GM12878 (cell line): ENCODE measurements around the gene NRP1. TPM values are rescaled to one million over a fixed set of nuclear protein-coding genes. Genes with fewer than 3 reads are reported as not detected.

Experiments used
- ATAC-seq: fragments of 200-7000 bp; cut with Tn5 transposase; 3 replicates; pipeline ENCODE4 v1.9.1; 2020; ENCODE audit warnings: mild to moderate bottlenecking, moderate library complexity
- BruUV-seq: library from RNA; stranded (reverse); fragments of 400-500 nt; replicated peaks from 2 replicates; lab custom pipeline; 2021; lab: Mats Ljungman, UMichigan
- CTCF ChIA-PET: fragments of 300-600 bp; sonication (Branson Sonifier 250); formaldehyde crosslinking; extraction: SDS; loops from one replicate; lab custom pipeline; 2021; ENCODE audit warnings: inconsistent platforms; lab: Yijun Ruan, JAX
- POLR2A ChIA-PET: fragments of 350-600 bp; formaldehyde crosslinking; extraction: SDS; loops from one replicate; lab custom pipeline; 2021; ENCODE audit warnings: inconsistent platforms; lab: Charles Lee
- RAD21 ChIA-PET: fragments of 300-600 bp; sonication (Branson Sonifier 250); formaldehyde crosslinking; loops from one replicate; lab custom pipeline; 2023; ENCODE audit warnings: antibody characterized with exemption; ENCODE audit not compliant: unreplicated experiment; lab: Charles Lee
- SMC1A ChIA-PET: fragments of 300-600 bp; sonication (Branson Sonifier 250); formaldehyde crosslinking; loops from one replicate; lab custom pipeline; 2023; ENCODE audit not compliant: unreplicated experiment, uncharacterized antibody; lab: Charles Lee
- DNase-seq: peaks from one replicate; pipeline ENCODE4 v3.0.0-alpha.2; 2011; ENCODE audit warnings: low read depth, low spot score
- FAIRE-seq: peaks from 3 replicates; lab custom pipeline; 2011; peaks lifted over from hg19 to GRCh38; lab: Jason Lieb, UNC
- H2AFZ ChIP-seq: 2 replicates; pipeline ENCODE4 v1.6.0; 2011; ENCODE audit warnings: low read depth, low read length, control low read depth; ENCODE audit not compliant: control insufficient read depth
- H3K27ac ChIP-seq: 2 replicates; pipeline ENCODE4 v1.5.1; 2011; ENCODE audit warnings: control low read depth; ENCODE audit not compliant: control insufficient read depth, insufficient read depth
- H3K27me3 ChIP-seq, 2 experiments: replicated peaks in 1 of 2; 2 replicates each; pipeline versions ENCODE4 v1.6.0 to v1.6.1; 2011; ENCODE audit warnings: low read length in 1 of 2; ENCODE audit not compliant: control insufficient read depth in 2 of 2, insufficient read depth in 2 of 2
- H3K36me3 ChIP-seq, 2 experiments: 2 replicates each; pipeline ENCODE4 v1.5.1; 2011; ENCODE audit warnings: low read length in 1 of 2; ENCODE audit not compliant: control insufficient read depth in 2 of 2, insufficient read depth in 2 of 2
- H3K4me1 ChIP-seq: 2 replicates; pipeline ENCODE4 v1.6.1; 2011; ENCODE audit warnings: mild to moderate bottlenecking, low read length, moderate library complexity, mixed read lengths; ENCODE audit not compliant: control insufficient read depth, insufficient read depth
- H3K4me2 ChIP-seq: 2 replicates; pipeline ENCODE4 v1.6.0; 2011; ENCODE audit warnings: control low read depth; ENCODE audit not compliant: control insufficient read depth, insufficient read depth
- H3K4me3 ChIP-seq: fragments of 200-600 bp; sonication (generic); 2 replicates; pipeline ENCODE4 v1.5.1; 2016
- H3K79me2 ChIP-seq: 2 replicates; pipeline ENCODE4 v1.6.0; 2011; ENCODE audit warnings: low read length; ENCODE audit not compliant: control insufficient read depth, insufficient read depth
- H3K9ac ChIP-seq: 2 replicates; pipeline ENCODE4 v1.8.0; 2011; ENCODE audit warnings: low read length, control low read depth, mixed read lengths; ENCODE audit not compliant: control insufficient read depth, insufficient read depth
- H3K9me3 ChIP-seq: replicated peaks from 3 replicates; pipeline ENCODE4 v1.5.1; 2011; ENCODE audit warnings: mild to moderate bottlenecking, low read length; ENCODE audit not compliant: control insufficient read depth, insufficient read depth
- H4K20me1 ChIP-seq: 2 replicates; pipeline ENCODE4 v1.6.0; 2011; ENCODE audit not compliant: control insufficient read depth, insufficient read depth
- PAX8 ChIP-seq: fragments of 450-650 bp; IDR thresholded peaks from 2 replicates; pipeline ENCODE4 v1.6.1; 2017; ENCODE audit warnings: mild to moderate bottlenecking, moderate library complexity
- WRNIP1 ChIP-seq: IDR thresholded peaks from 2 replicates; pipeline ENCODE4 v1.6.1; 2011; ENCODE audit warnings: low read depth, low read length, improper control_type of control experiment, borderline replicate concordance
- ZBED1 ChIP-seq: IDR thresholded peaks from 2 replicates; pipeline ENCODE4 v1.6.1; 2016; ENCODE audit warnings: borderline replicate concordance
- WGBS: methylation state at CpG from one replicate; pipeline ENCODE4 v1.1.6; 2016; ENCODE audit warnings: low lambda C conversion rate; ENCODE audit not compliant: insufficient replicate concordance, insufficient coverage; ENCODE audit errors: missing lambda C conversion rate; 5-methylcytosine and 5-hydroxymethylcytosine counted together
- in situ Hi-C: fragments of 300-500 bp; cut with MboI; formaldehyde crosslinking; loops from 9 replicates; pipeline ENCODE4 v1.14.3; 2018; ENCODE audit warnings: mixed read lengths
- intact Hi-C: fragments of 100-400 bp; cut with micrococcal nuclease; formaldehyde crosslinking; loops from one replicate; pipeline ENCODE4 v1.14.2; 2022; ENCODE audit not compliant: unreplicated experiment
- polyA plus RNA-seq, 11 experiments: library from polyadenylated mRNA; depleted of rRNA in 4 of 11; unstranded in 6 of 11; stranded (reverse) in 5 of 11; fragments of >200 nt; fragmentation: Nextera tagmentation in 4 of 11; fragmentation: Illumina TruSeq in 1 of 11; extraction: Ambion mirVana in 4 of 11; extraction: Trizol in 1 of 11; gene quantifications; 1 replicate in 1 of 11; 2 replicates in 10 of 11; pipeline versions ENCODE4 v1.2.1 to v1.2.3, GENCODE V29; 2011 to 2016; ENCODE audit warnings: inconsistent platforms in 2 of 11, missing spikeins in 2 of 11, low read depth in 1 of 11
- total RNA-seq, 4 experiments: library from RNA; depleted of rRNA in 3 of 4; stranded (reverse); fragments of >200 nt in 3 of 4; fragmentation: Illumina TruSeq in 1 of 4; extraction: Trizol in 1 of 4; gene quantifications; 2 replicates each; pipeline versions ENCODE4 v1.2.1 to v1.2.3, GENCODE V29; 2013 to 2021

The NRP1 gene
- total and polyA plus RNA-seq, 10 of the 15 experiments (the other 5 are each of a cell fraction or from before 2014, with no cell fraction given): 0.11 to 12.1 (median 0.52) TPM

DNA sequence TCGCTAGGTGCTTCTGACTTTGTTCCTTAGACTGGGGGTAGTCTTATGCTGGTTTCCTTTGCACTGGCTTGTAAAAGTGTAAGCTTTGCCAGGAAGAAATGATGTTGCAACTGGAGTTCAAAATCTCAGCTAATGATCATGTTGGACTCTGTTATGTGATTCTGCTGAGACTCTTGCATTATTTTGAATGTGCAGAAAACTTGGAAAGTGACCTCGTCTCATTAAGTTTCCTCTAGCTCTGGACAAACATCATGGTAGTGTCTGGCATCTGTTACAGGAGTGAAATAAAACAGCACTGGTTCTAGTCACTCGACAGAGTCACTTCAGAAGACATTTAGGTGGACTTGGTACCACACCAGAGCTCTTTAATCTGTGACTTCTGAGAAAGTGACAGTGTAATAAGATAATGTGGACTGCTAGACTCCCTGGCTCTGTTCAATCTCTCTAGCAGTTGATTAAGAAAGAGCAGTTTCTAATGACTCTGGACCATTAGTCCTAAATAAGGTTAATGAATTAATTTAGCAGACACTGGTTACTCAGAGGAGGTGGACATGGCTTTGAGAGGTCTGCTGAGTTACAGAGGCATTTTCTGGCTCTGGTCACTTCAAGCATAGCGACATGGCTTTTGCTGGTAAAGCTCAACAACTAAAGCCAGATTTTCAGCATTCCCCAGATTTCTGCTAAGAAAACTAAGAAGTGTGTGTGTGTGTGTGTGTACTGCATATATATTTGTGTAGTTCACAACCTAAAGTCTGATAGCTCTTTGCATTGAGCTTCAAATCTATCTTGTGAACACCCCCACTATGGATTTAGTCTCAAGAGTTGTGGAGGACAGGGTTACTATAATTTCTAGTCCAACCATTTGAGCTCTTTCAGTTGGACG lies 2.0 kb downstream of the NRP1 start:
- RAD21 ChIA-PET: interaction anchor here (0.5 to 4.0 kb wide), 48 partner anchors 10 to 1307 kb away, joined by 3 to 26 read pairs (median 4); no protein-coding TSS in a partner anchor
- no peak for FAIRE-seq
- CTCF ChIA-PET: interaction anchor here (0.6 to 5.6 kb wide), 24 partner anchors 9 to 1306 kb away, joined by 3 to 81 read pairs (median 4); no protein-coding TSS in a partner anchor

DNA sequence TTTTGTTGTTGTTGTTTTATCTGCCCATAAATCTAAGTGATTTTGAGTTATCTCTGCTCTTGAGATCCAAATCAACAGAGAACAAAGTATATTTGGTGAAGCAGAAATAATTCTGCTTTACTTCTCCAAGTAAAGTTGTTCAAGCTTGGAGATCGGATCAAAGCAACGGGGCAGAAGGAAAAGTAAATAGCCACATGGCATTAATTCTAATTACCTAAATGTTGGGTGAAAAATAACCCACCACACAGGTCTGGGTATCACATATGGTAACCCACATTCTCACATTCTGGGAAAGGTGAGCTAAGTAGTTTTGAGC lies 3.1 kb downstream of the NRP1 start:
- Histone ChIP-seq H4K20me1 (no peaks in the 10 kb centered on the region), H3K36me3 (no peaks in the 10 kb centered on the region), H3K9ac (no peak overlapping the region), H3K4me2 (no peak overlapping the region), H3K79me2 (no peaks in the 10 kb centered on the region), H3K27ac (no peak overlapping the region), H3K4me1 (no peaks in the 10 kb centered on the region), H3K27me3 (peaks cover 3 to 5% of the 10 kb centered on the region in 2 experiments; a peak in 2 of 4 replicates), H2AFZ (no peak overlapping the region), H3K4me3 (no peak overlapping the region), H3K9me3 (no peaks in the 10 kb centered on the region)
- ChIA-PET RAD21 (interaction anchor here (0.7 to 4.0 kb wide), 25 partner anchors 11 to 1308 kb away, joined by 3 to 26 read pairs (median 5); no protein-coding TSS in a partner anchor), SMC1A (interaction anchor here (0.6 to 5.7 kb wide), 32 partner anchors 11 to 1309 kb away, joined by 3 to 52 read pairs (median 4); no protein-coding TSS in a partner anchor), CTCF (interaction anchor here (0.7 to 5.6 kb wide), 17 partner anchors 8 to 1307 kb away, joined by 3 to 81 read pairs (median 4); no protein-coding TSS in a partner anchor), POLR2A (interaction anchor here (0.6 kb wide), 1 partner anchor 434 kb away, joined by 3 read pairs; no protein-coding TSS in a partner anchor)
- ATAC-seq (no peak), DNase-seq (no peak), FAIRE-seq (no peak)
- in situ Hi-C loops: loop anchor here (5.0 to 10.0 kb wide), 2 partner anchors 1193 to 1306 kb away; no protein-coding TSS in a partner anchor
- intact Hi-C loops: loop anchor here (5.0 to 10.0 kb wide), 4 partner anchors 139 to 1191 kb away; no protein-coding TSS in a partner anchor
- WGBS: 16% methylated on average over 2 of the region's 2 CpGs
- TF ChIP-seq ZBED1 (no peak), PAX8 (no peak)
- BruUV-seq: no TSS peak

More for the DNA sequence above, 2.0 kb downstream of the NRP1 start:
- no TSS peak for BruUV-seq
- ATAC-seq: no peak
- no peaks in the 10 kb centered on the region for H3K4me1 ChIP-seq
- H3K79me2 ChIP-seq: no peaks in the 10 kb centered on the region
- no peaks in the 10 kb centered on the region for H4K20me1 ChIP-seq
- H3K27ac ChIP-seq: no peak overlapping the region
- in situ Hi-C loops (loop anchor here (5.0 to 10.0 kb wide), 2 partner anchors 1192 to 1305 kb away; no protein-coding TSS in a partner anchor), intact Hi-C loops (loop anchor here (5.0 to 10.0 kb wide), 4 partner anchors 140 to 1190 kb away; no protein-coding TSS in a partner anchor)
- H3K4me3 ChIP-seq: no peak overlapping the region
- peaks cover 6 to 7% of the 10 kb centered on the region in 2 experiments; a peak in 3 of 4 replicates for H3K27me3 ChIP-seq
- no peak overlapping the region for H3K4me2 ChIP-seq
- no peaks in the 10 kb centered on the region for H3K36me3 ChIP-seq
- no peaks in the 10 kb centered on the region for H3K9me3 ChIP-seq
- ChIA-PET POLR2A (interaction anchor here (0.6 to 1.2 kb wide), 5 partner anchors 84 to 1057 kb away, joined by 3 to 5 read pairs (median 3); no protein-coding TSS in a partner anchor), SMC1A (interaction anchor here (0.6 to 5.7 kb wide), 48 partner anchors 9 to 1305 kb away, joined by 3 to 52 read pairs (median 4); no protein-coding TSS in a partner anchor)
- no peak for TF ChIP-seq WRNIP1
- TF ChIP-seq, all 136 proteins: peak for 0
- 11% methylated on average over 5 of the region's 5 CpGs for WGBS
- no peak overlapping the region for H3K9ac ChIP-seq
- no peak overlapping the region for H2AFZ ChIP-seq
- no peak for DNase-seq
